IPS-18a (cell line): ENCODE results near the gene SMTNL2.
"Not testable (repeated sequence)": the region's sequence is repeated elsewhere in the genome, so short reads cannot be mapped to it uniquely, and the experiment has no call there.

Source experiments
- H3K27ac ChIP-seq: one replicate; pipeline ENCODE4 v1.5.1; 2013; ENCODE audit warnings: low read length
- H3K27me3 ChIP-seq: one replicate; pipeline ENCODE4 v1.6.1; 2013; ENCODE audit warnings: mild to moderate bottlenecking, low read length; ENCODE audit not compliant: control insufficient read depth, insufficient read depth
- H3K36me3 ChIP-seq: one replicate; pipeline ENCODE4 v1.6.1; 2013; ENCODE audit warnings: low read depth, low read length; ENCODE audit not compliant: control insufficient read depth
- H3K4me1 ChIP-seq: one replicate; pipeline ENCODE4 v1.6.1; 2013; ENCODE audit warnings: low read depth, low read length; ENCODE audit not compliant: control insufficient read depth
- H3K4me3 ChIP-seq: one replicate; pipeline ENCODE4 v1.5.1; 2013; ENCODE audit warnings: low read length
- H3K9ac ChIP-seq: one replicate; pipeline ENCODE4 v1.6.1; 2013; ENCODE audit warnings: mild to moderate bottlenecking, low read length, moderate library complexity
- H3K9me3 ChIP-seq: one replicate; pipeline ENCODE4 v1.6.1; 2013; ENCODE audit warnings: low read depth, low read length; ENCODE audit not compliant: control insufficient read depth

Gene SMTNL2

DNA sequence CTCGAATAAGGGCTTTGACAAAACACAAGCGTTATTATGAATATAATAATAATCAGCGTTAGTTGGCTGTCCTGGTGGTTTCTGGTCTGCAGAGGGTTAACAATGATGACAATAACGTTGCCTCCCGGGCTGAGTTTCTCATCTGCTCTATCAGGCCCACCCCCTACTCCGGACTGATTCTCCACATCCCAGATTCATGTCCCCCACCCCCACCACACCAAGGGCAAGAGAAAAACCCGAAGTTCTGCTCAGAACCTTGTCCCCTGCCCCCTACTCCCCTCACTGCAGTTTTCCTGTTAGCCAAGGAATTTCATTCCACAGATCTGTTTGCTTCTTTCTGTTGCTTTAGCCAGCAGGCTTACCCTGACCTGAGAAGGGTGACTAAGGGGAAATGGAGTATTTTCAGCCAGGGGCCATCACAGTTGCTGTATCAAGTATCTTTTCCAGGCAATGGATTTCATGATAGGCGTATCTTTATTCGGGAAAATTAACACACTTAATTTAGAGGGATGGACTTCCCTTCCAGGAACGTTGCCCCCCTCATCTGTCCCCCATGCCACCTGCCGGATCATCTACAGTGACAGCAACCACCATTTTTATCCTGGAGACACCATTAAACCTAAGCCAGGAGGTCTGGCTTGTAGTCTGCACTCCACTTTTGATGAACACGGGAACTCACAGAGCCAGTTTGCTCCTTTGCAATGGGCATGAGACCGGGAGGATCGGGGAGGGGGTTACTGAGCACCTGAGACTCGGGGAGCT lies 33.4 kb downstream of the SMTNL2 start:
- H3K9ac ChIP-seq, result no peak overlapping the region
- H3K4me1 ChIP-seq, result peaks cover 7% of the 10 kb centered on the region
- no peaks in the 10 kb centered on the region for H3K36me3 ChIP-seq
- no peaks in the 10 kb centered on the region for H3K9me3 ChIP-seq
- no peak overlapping the region for H3K27ac ChIP-seq
- H3K4me3 ChIP-seq, result no peak overlapping the region
- no peaks in the 10 kb centered on the region for H3K27me3 ChIP-seq

DNA sequence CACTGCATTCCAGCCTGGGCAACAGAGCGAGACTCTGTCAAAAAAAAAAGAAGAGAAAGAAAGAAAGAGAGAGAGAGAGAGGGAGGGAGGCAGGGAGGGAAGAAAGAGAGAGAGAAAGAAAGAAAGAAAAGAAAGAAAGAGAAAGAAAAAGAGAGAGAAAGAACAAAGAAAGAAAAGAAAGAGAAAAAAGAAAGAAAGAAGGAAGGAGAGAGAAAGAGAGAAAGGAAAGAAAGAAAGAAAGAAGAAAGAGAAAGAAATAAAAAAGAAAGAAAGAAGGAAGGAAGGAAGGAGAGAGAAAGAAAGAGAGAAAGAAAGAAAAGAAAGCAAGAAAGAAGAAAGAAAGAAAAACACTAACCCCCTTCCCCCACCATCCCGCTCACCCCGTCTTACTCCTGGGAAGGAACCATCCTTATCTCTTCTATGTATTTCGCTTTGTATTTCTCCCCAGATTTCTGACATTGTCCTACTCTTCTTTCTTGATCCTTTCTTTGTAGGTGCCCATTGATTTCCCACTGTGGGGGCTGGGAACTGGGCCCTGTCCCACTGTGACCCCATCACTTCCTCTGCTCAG lies 36.3 kb downstream of the SMTNL2 start:
- Histone ChIP-seq H3K36me3 (no peaks in the 10 kb centered on the region), H3K27ac (no peak overlapping the region), H3K9me3 (no peaks in the 10 kb centered on the region), H3K4me3 (no peak overlapping the region), H3K4me1 (peaks cover 7% of the 10 kb centered on the region), H3K9ac (no peak overlapping the region), H3K27me3 (no peaks in the 10 kb centered on the region)

DNA sequence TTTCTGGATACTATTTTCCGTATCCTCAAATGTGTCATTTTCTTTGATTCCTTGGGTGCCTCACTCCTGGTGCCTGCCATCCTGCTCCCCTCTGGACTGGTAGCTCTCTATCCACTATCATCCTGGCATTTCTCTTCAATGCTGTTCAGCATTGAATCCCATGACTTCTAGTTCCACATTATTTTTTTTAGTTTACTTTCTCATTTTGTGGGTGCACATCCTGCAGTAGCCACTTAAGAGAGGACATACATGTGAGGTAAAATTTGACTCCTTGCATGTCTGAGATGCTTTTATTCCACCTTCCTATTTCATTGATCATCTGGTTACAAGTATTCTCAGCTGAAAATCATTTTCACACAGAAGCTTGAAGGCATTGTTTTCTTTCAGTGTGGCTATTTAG lies 38.0 kb downstream of the SMTNL2 start:
- H3K9me3 ChIP-seq, result no peaks in the 10 kb centered on the region
- no peak overlapping the region for H3K27ac ChIP-seq
- H3K36me3 ChIP-seq, result no peaks in the 10 kb centered on the region
- H3K9ac ChIP-seq, result no peak overlapping the region
- peaks cover 7% of the 10 kb centered on the region for H3K4me1 ChIP-seq
- H3K4me3 ChIP-seq, result no peak overlapping the region
- H3K27me3 ChIP-seq, result no peaks in the 10 kb centered on the region

- no peaks in the 10 kb centered on the region for H3K9me3 ChIP-seq
- H3K4me3 ChIP-seq, result no peak overlapping the region
- H3K36me3 ChIP-seq, result no peaks in the 10 kb centered on the region
- H3K27ac ChIP-seq, result no peak overlapping the region
- H3K27me3 ChIP-seq, result no peaks in the 10 kb centered on the region
- H3K4me1 ChIP-seq, result no peaks in the 10 kb centered on the region
- no peak overlapping the region for H3K9ac ChIP-seq
Observed at GRCh38 chr17:4623249-4623648, 38.9 kb downstream of the SMTNL2 start.

DNA sequence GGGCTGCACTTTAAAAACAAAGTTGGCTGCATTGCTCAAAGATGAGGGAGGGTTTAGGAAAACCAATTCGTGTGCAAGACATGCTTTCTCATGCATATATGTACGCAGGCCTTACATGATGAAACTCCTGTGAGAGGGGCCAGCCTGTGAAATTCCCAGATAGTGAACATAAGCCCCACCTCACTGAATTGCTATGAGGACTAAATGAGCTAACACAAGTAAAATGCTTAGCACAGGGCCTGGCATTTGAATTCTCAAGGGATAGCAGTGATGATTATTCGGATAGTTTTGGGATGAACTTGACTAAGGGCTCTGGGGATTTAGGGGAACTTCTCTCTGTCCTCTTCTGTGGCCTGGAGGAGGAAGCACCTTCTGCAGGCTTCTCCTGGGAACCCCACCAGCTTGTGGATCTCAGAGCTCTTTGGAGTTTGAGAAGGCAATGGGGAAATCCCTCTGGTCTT lies 40.2 kb downstream of the SMTNL2 start:
- H3K9me3 ChIP-seq, H3K4me3 ChIP-seq, H3K27me3 ChIP-seq, H3K4me1 ChIP-seq, H3K36me3 ChIP-seq, H3K27ac ChIP-seq, H3K9ac ChIP-seq: not testable (repeated sequence)

- no peak overlapping the region for H3K9ac ChIP-seq
- no peaks in the 10 kb centered on the region for H3K27me3 ChIP-seq
- no peaks in the 10 kb centered on the region for H3K4me1 ChIP-seq
- no peak overlapping the region for H3K27ac ChIP-seq
- no peaks in the 10 kb centered on the region for H3K36me3 ChIP-seq
- no peaks in the 10 kb centered on the region for H3K9me3 ChIP-seq
- no peak overlapping the region for H3K4me3 ChIP-seq
Observed at GRCh38 chr17:4625181-4625617, 40.9 kb downstream of the SMTNL2 start.

DNA sequence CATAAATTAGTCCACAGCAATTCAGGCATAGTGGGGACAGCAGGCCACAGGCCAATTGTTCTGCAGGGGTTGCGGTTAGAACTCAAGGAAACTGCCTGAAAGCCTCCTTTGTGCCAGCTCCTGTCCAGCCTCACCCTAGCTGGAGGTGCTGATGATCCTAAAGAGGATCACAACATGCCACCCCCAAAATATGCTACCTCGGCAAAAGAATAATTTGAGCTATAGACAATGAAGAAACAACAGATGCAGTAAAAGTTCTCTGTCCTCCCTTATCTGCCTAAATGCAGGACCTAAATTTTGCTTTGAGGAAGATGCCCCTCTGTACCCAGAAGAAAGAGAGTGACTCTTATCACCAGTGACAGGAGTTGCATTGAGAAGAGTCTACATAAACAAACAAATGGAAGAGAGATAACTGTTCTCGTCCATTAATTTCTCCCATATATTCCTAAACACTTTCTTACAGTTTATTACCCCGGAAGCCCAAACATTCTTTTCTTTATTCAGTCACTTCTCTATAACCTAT lies 42.5 kb downstream of the SMTNL2 start:
- Histone ChIP-seq H3K27me3 (no peaks in the 10 kb centered on the region), H3K9me3 (no peaks in the 10 kb centered on the region), H3K4me1 (peaks cover 1% of the 10 kb centered on the region), H3K4me3 (no peak overlapping the region), H3K36me3 (no peaks in the 10 kb centered on the region), H3K27ac (no peak overlapping the region), H3K9ac (no peak overlapping the region)

- Histone ChIP-seq H3K27ac (no peak overlapping the region), H3K4me3 (no peak overlapping the region), H3K4me1 (peaks cover 9% of the 10 kb centered on the region), H3K36me3 (no peaks in the 10 kb centered on the region), H3K9me3 (no peaks in the 10 kb centered on the region), H3K27me3 (peaks cover 15% of the 10 kb centered on the region), H3K9ac (no peak overlapping the region)
Observed at GRCh38 chr17:4631431-4631830, 47.1 kb downstream of the SMTNL2 start.

DNA sequence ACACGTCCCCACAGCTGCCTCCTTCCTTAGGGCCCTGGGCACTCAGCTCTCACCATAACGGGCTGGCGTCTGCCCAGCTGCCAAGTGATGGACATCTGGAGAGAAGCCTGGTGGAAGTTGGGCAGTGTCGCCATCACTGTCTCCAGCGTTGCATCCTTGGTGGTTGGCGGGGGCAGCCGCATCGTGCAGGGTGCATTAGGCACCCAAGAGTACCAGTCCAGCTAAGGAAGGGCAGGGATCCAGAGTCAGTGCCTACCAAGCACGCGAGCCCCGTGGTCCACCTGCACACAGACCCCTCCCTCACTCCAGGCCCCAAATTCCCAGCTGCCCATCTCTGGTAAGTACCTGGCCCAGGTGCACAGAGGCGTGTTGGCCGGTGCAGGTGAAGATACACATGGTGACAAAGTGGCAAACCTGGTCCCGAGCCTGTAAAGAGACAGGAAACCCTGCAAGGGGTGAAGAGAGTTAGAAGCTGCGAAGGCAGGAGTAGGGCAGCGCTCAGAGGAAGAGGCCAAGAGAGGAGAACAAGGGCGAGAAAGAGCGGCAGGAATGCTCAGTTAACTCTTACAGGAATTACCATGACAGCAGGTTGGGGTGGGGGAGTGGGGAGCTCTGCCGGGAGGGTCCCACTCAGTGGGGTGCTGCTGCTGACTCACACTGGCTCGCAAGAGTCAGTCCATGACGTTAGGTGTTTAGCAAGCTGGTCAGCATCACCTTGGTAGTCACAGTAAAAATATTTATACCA lies 47.7 kb downstream of the SMTNL2 start:
- H3K36me3 ChIP-seq, result no peaks in the 10 kb centered on the region
- H3K4me1 ChIP-seq, result peaks cover 9% of the 10 kb centered on the region
- H3K4me3 ChIP-seq, result no peak overlapping the region
- H3K27me3 ChIP-seq, result peaks cover 20% of the 10 kb centered on the region
- no peak overlapping the region for H3K27ac ChIP-seq
- no peaks in the 10 kb centered on the region for H3K9me3 ChIP-seq
- no peak overlapping the region for H3K9ac ChIP-seq

DNA sequence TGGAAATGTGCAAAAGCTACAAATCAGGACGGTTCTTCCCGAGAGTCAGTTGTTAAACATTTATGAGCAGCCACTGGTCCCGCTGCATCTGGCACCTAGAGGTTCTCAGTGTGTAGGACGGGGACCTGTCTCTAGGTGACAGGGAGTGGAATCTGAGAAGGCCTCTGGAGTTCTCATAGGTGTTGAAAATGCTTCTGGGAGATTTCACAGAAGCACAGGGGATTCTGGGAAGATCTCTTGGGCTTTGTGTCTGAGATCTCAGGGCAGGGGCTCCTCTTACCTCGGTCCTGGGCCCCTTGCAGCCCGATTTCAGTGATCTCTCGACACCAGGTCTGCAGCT lies 48.2 kb downstream of the SMTNL2 start:
- H3K4me1 ChIP-seq, result peaks cover 9% of the 10 kb centered on the region
- H3K9ac ChIP-seq, result no peak overlapping the region
- H3K27ac ChIP-seq, result no peak overlapping the region
- no peaks in the 10 kb centered on the region for H3K36me3 ChIP-seq
- H3K9me3 ChIP-seq, result no peaks in the 10 kb centered on the region
- peaks cover 26% of the 10 kb centered on the region for H3K27me3 ChIP-seq
- no peak overlapping the region for H3K4me3 ChIP-seq

- H3K36me3 ChIP-seq, result no peaks in the 10 kb centered on the region
- peaks cover 33% of the 10 kb centered on the region for H3K27me3 ChIP-seq
- no peak overlapping the region for H3K4me3 ChIP-seq
- peaks cover 9% of the 10 kb centered on the region for H3K4me1 ChIP-seq
- no peak overlapping the region for H3K9ac ChIP-seq
- H3K9me3 ChIP-seq, result no peaks in the 10 kb centered on the region
- H3K27ac ChIP-seq, result no peak overlapping the region
Observed at GRCh38 chr17:4633643-4634042, 49.3 kb downstream of the SMTNL2 start.
